Mesenchymal stem cell (in vitro differentiated cells and primary cell): ENCODE measurements around the gene EXOC3L1.

Source experiments
- DNase-seq: peaks from one replicate; pipeline ENCODE4 v3.0.0-alpha.2; 2013
- H2AFZ ChIP-seq: one replicate; pipeline ENCODE4 v1.6.1; 2013; ENCODE audit warnings: low read depth, mild to moderate bottlenecking, control low read depth, inconsistent platforms, low read length, moderate library complexity
- H2AK5ac ChIP-seq: 2 replicates; pipeline ENCODE4 v1.6.1; 2013; ENCODE audit warnings: low read length, moderate library complexity, mild to moderate bottlenecking, inconsistent platforms; ENCODE audit not compliant: severe bottlenecking
- H2BK120ac ChIP-seq: one replicate; pipeline ENCODE4 v1.6.1; 2013; ENCODE audit warnings: low read depth, mild to moderate bottlenecking, inconsistent platforms, low read length, moderate library complexity
- H2BK12ac ChIP-seq, 2 experiments: one replicate each; pipeline ENCODE4 v1.6.1; 2013; ENCODE audit warnings: inconsistent platforms in 2 of 2, low read length in 2 of 2, mild to moderate bottlenecking in 2 of 2, moderate library complexity in 2 of 2, control low read depth in 1 of 2
- H2BK15ac ChIP-seq: one replicate; pipeline ENCODE4 v1.6.1; 2013; ENCODE audit warnings: mild to moderate bottlenecking, low read depth, inconsistent platforms; ENCODE audit not compliant: poor library complexity, severe bottlenecking
- H2BK5ac ChIP-seq: 2 replicates; pipeline ENCODE4 v1.6.1; 2013; ENCODE audit warnings: low read depth, mild to moderate bottlenecking, low read length, control low read depth, inconsistent platforms; ENCODE audit not compliant: poor library complexity, severe bottlenecking
- H3K14ac ChIP-seq, 2 experiments: one replicate each; pipeline ENCODE4 v1.6.1; 2013; ENCODE audit warnings: inconsistent platforms in 2 of 2, low read length in 2 of 2, control low read depth in 1 of 2, mild to moderate bottlenecking in 1 of 2, moderate library complexity in 1 of 2
- H3K18ac ChIP-seq, 2 experiments: one replicate each; pipeline ENCODE4 v1.6.1; 2013; ENCODE audit warnings: inconsistent platforms in 2 of 2, low read length in 2 of 2, control low read depth in 1 of 2, low read depth in 1 of 2, mild to moderate bottlenecking in 1 of 2
- H3K23ac ChIP-seq, 2 experiments: one replicate each; pipeline ENCODE4 v1.6.1; 2013; ENCODE audit warnings: inconsistent platforms in 2 of 2, low read length in 2 of 2, mild to moderate bottlenecking in 2 of 2, moderate library complexity in 2 of 2, control low read depth in 1 of 2
- H3K27ac ChIP-seq: 2 replicates; pipeline ENCODE4 v1.5.1; 2013; ENCODE audit warnings: mild to moderate bottlenecking, moderate library complexity, low read length, control low read depth, inconsistent platforms; ENCODE audit not compliant: poor library complexity, severe bottlenecking
- H3K27me3 ChIP-seq, 2 experiments: 2 replicates each; pipeline versions ENCODE4 v1.6.1 to v1.7.0; 2013; ENCODE audit warnings: low read length in 2 of 2, mild to moderate bottlenecking in 2 of 2, moderate library complexity in 2 of 2, control low read depth in 1 of 2, inconsistent platforms in 1 of 2; ENCODE audit not compliant: control insufficient read depth in 1 of 2, insufficient read depth in 1 of 2
- H3K36me3 ChIP-seq, 2 experiments: 2 replicates each; pipeline versions ENCODE4 v1.6.1 to v1.7.0; 2013; ENCODE audit warnings: low read length in 2 of 2, control low read depth in 1 of 2, inconsistent platforms in 1 of 2, low read depth in 1 of 2, mild to moderate bottlenecking in 1 of 2; ENCODE audit not compliant: insufficient read depth in 2 of 2, control insufficient read depth in 1 of 2
- H3K4ac ChIP-seq, 2 experiments: one replicate each; pipeline ENCODE4 v1.6.1; 2013; ENCODE audit warnings: inconsistent platforms in 2 of 2, low read length in 2 of 2, mild to moderate bottlenecking in 2 of 2, moderate library complexity in 2 of 2, control low read depth in 1 of 2, low read depth in 1 of 2
- H3K4me1 ChIP-seq: 2 replicates; pipeline ENCODE4 v1.6.1; 2013; ENCODE audit warnings: low read depth, low read length, control low read depth; ENCODE audit not compliant: control insufficient read depth, insufficient read depth
- H3K4me2 ChIP-seq: 2 replicates; pipeline ENCODE4 v1.6.1; 2013; ENCODE audit warnings: low read length, mild to moderate bottlenecking, inconsistent platforms; ENCODE audit not compliant: poor library complexity, severe bottlenecking
- H3K4me3 ChIP-seq, 2 experiments: 2 replicates each; pipeline versions ENCODE4 v1.5.1 to v1.7.0; 2013; ENCODE audit warnings: low read length in 2 of 2, mild to moderate bottlenecking in 2 of 2, control low read depth in 1 of 2, low read depth in 1 of 2; ENCODE audit not compliant: insufficient read depth in 1 of 2
- H3K79me1 ChIP-seq: replicated peaks from 2 replicates; pipeline ENCODE4 v1.6.1; 2013; ENCODE audit warnings: mild to moderate bottlenecking, control low read depth, low read length, inconsistent platforms; ENCODE audit not compliant: poor library complexity, severe bottlenecking
- H3K9ac ChIP-seq: 2 replicates; pipeline ENCODE4 v1.7.0; 2013; ENCODE audit warnings: mild to moderate bottlenecking, low read length, moderate library complexity
- H3K9me3 ChIP-seq: 2 replicates; pipeline ENCODE4 v1.7.0; 2013; ENCODE audit warnings: mild to moderate bottlenecking, low read length; ENCODE audit not compliant: control insufficient read depth
- H4K8ac ChIP-seq: one replicate; pipeline ENCODE4 v1.6.1; 2013; ENCODE audit warnings: inconsistent platforms, mild to moderate bottlenecking, low read length, moderate library complexity
- H4K91ac ChIP-seq: one replicate; pipeline ENCODE4 v1.6.1; 2013; ENCODE audit warnings: mild to moderate bottlenecking, low read length, inconsistent platforms
- WGBS: methylation state at CpG from one replicate; pipeline ENCODE4 v1.1.7; 2013; ENCODE audit warnings: mixed read lengths; 5-methylcytosine and 5-hydroxymethylcytosine counted together

The EXOC3L1 gene

DNA sequence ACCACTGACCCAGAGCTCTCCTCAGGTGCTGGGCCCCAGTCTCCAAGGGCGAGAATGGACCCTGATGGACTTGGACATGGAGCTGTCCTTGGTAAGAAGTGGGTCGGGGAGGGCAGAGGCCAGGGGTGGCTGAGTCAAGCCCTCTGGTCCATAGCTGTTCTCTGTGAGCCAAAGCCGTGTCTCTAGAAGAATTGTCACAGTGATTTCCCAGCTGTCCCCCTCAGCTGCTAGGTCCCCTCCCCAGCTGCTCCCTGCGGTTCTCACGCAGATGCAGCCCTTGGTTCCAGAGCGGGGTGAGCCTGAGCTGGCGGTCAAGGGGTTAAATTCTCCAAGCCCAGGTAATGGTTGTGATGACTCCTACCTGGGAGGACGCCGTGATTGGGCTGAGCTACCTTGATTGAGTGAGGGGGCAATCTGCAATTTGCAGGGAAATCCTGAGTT, 20.9 kb downstream of the EXOC3L1 start:
- Histone ChIP-seq H3K9me3 (no peaks in the 10 kb centered on the region), H3K4me1 (peaks cover 44% of the 10 kb centered on the region), H3K23ac (peak overlapping the region in 1 of 2 experiments; percentile 79), H3K79me1 (peaks cover 6% of the 10 kb centered on the region), H2AK5ac (peak overlapping the region; percentile 27), H3K4ac (peak overlapping the region; percentile 63 to 66), H2BK12ac (peak overlapping the region in 1 of 2 experiments; percentile 81), H2AFZ (no peak overlapping the region), H3K4me2 (no peak overlapping the region), H3K4me3 (peak overlapping the region; percentile 30 to 76), H3K27me3 (peaks cover 18 to 48% of the 10 kb centered on the region in 2 experiments), H3K14ac (peak overlapping the region in 1 of 2 experiments; percentile 75), H2BK15ac (no peak overlapping the region), H4K91ac (peak overlapping the region; percentile 47), H2BK120ac (peak overlapping the region; percentile 64), H2BK5ac (no peak overlapping the region), H3K9ac (peak overlapping the region; percentile 85), H3K36me3 (peaks cover 0 to 3% of the 10 kb centered on the region in 2 experiments), H3K27ac (no peak overlapping the region), H3K18ac (peak overlapping the region in 1 of 2 experiments; percentile 48), H4K8ac (peak overlapping the region; percentile 74)
- 41% methylated on average over 9 of the region's 9 CpGs for WGBS
- DNase-seq, result no peak

DNA sequence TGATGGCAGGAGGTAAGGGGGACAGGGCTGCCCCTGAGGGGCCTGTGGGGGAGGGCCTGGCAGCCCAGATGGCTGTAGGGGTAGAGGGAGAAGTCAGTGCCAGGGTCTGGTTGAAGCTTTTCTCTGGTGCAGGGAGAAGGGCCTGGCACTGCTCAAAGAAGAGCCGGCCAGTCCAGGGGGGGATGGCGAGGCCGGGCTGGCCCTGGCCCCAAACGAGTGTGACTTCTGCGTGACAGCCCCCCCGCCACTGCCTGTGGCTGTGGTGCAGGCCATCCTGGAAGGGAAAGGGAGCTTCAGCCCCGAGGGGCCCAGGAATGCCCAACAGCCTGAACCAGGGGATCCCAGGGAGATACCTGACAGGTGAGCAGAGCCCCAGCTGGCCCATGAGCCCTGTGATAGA, 22.3 kb downstream of the EXOC3L1 start:
- H3K27ac ChIP-seq, result no peak overlapping the region
- H3K36me3 ChIP-seq, result peaks cover 0 to 7% of the 10 kb centered on the region in 2 experiments
- peaks cover 20 to 60% of the 10 kb centered on the region in 2 experiments for H3K27me3 ChIP-seq
- no peak overlapping the region for H3K9ac ChIP-seq
- no peak overlapping the region for H2BK12ac ChIP-seq
- peaks cover 4% of the 10 kb centered on the region for H3K79me1 ChIP-seq
- no peak overlapping the region for H2AFZ ChIP-seq
- H3K4me3 ChIP-seq, result no peak overlapping the region
- H2AK5ac ChIP-seq, result peak overlapping the region; percentile 45
- H3K4me1 ChIP-seq, result peaks cover 49% of the 10 kb centered on the region
- 82% methylated on average over 7 of the region's 7 CpGs for WGBS
- H3K14ac ChIP-seq, result no peak overlapping the region
- DNase-seq, result no peak
- no peak overlapping the region for H2BK5ac ChIP-seq
- H3K23ac ChIP-seq, result no peak overlapping the region
- H4K91ac ChIP-seq, result peak overlapping the region; percentile 3
- H4K8ac ChIP-seq, result no peak overlapping the region
- H3K4me2 ChIP-seq, result no peak overlapping the region
- no peak overlapping the region for H2BK120ac ChIP-seq
- H3K9me3 ChIP-seq, result no peaks in the 10 kb centered on the region
- H3K18ac ChIP-seq, result no peak overlapping the region
- no peak overlapping the region for H3K4ac ChIP-seq
- H2BK15ac ChIP-seq, result no peak overlapping the region

GRCh38 chr16:67166598-67167168, 23.3 kb downstream of the EXOC3L1 start:
- H4K91ac ChIP-seq, result no peak overlapping the region
- H3K23ac ChIP-seq, result no peak overlapping the region
- no peak overlapping the region for H3K4me3 ChIP-seq
- H3K4ac ChIP-seq, result no peak overlapping the region
- H3K9ac ChIP-seq, result no peak overlapping the region
- no peak overlapping the region for H3K14ac ChIP-seq
- H3K79me1 ChIP-seq, result peaks cover 4% of the 10 kb centered on the region
- 54% methylated on average over 5 of the region's 5 CpGs for WGBS
- H2BK12ac ChIP-seq, result no peak overlapping the region
- no peaks in the 10 kb centered on the region for H3K9me3 ChIP-seq
- H2BK15ac ChIP-seq, result no peak overlapping the region
- no peak overlapping the region for H2AK5ac ChIP-seq
- H3K4me1 ChIP-seq, result peaks cover 52% of the 10 kb centered on the region
- H3K36me3 ChIP-seq, result peaks cover 0 to 7% of the 10 kb centered on the region in 2 experiments
- peaks cover 21 to 64% of the 10 kb centered on the region in 2 experiments for H3K27me3 ChIP-seq
- H2AFZ ChIP-seq, result no peak overlapping the region
- H2BK5ac ChIP-seq, result no peak overlapping the region
- no peak overlapping the region for H3K4me2 ChIP-seq
- no peak overlapping the region for H2BK120ac ChIP-seq
- no peak overlapping the region for H3K27ac ChIP-seq
- H3K18ac ChIP-seq, result no peak overlapping the region
- DNase-seq, result no peak
- peak overlapping the region; percentile 42 for H4K8ac ChIP-seq

GRCh38 chr16:67166110-67166547, 23.8 kb downstream of the EXOC3L1 start:
- peaks cover 21 to 68% of the 10 kb centered on the region in 2 experiments for H3K27me3 ChIP-seq
- H3K4me2 ChIP-seq, result no peak overlapping the region
- H2BK120ac ChIP-seq, result no peak overlapping the region
- H2BK15ac ChIP-seq, result no peak overlapping the region
- H3K27ac ChIP-seq, result no peak overlapping the region
- peak overlapping the region in 1 of 2 experiments; percentile 74 for H3K23ac ChIP-seq
- H3K36me3 ChIP-seq, result peaks cover 0 to 7% of the 10 kb centered on the region in 2 experiments
- no peak overlapping the region for H2AK5ac ChIP-seq
- peak overlapping the region; percentile 9 for H4K8ac ChIP-seq
- no peak overlapping the region for H3K4me3 ChIP-seq
- no peak overlapping the region for H3K14ac ChIP-seq
- DNase-seq, result no peak
- no peak overlapping the region for H2BK5ac ChIP-seq
- no peak overlapping the region for H3K9ac ChIP-seq
- no peak overlapping the region for H2BK12ac ChIP-seq
- peaks cover 54% of the 10 kb centered on the region for H3K4me1 ChIP-seq
- no peak overlapping the region for H2AFZ ChIP-seq
- H4K91ac ChIP-seq, result peak overlapping the region; percentile 70
- H3K9me3 ChIP-seq, result no peaks in the 10 kb centered on the region
- no peak overlapping the region for H3K4ac ChIP-seq
- H3K79me1 ChIP-seq, result peaks cover 4% of the 10 kb centered on the region
- H3K18ac ChIP-seq, result no peak overlapping the region
- WGBS, result 11% methylated on average over 15 of the region's 18 CpGs
